HepG2 (cell line): Measurements from ENCODE around the gene SIK2. TPM values are rescaled to one million over a fixed set of nuclear protein-coding genes. Genes with fewer than 3 reads are reported as not detected.

Experiments
- ARID4A ChIP-seq: sonication (generic); formaldehyde crosslinking; IDR thresholded peaks from 2 replicates; pipeline ENCODE4 v1.5.0; 2020; ENCODE audit warnings: mild to moderate bottlenecking, missing genetic modification reagents, borderline replicate concordance
- MBNL3 ChIP-seq: fragments of 250-450 bp; sonication (Bioruptor Pico); conservative IDR thresholded peaks from 2 replicates; pipeline ENCODE4 v1.8.0; 2022; ENCODE audit warnings: mild to moderate bottlenecking, inconsistent platforms
- MIER2 ChIP-seq: IDR thresholded peaks from 2 replicates; pipeline ENCODE4 v1.6.1; 2016; ENCODE audit warnings: missing biosample characterization, missing genetic modification reagents
- NCOR1 ChIP-seq: fragments of 200-600 bp; sonication (generic); IDR thresholded peaks from 2 replicates; pipeline ENCODE4 v1.7.0; 2017; ENCODE audit warnings: antibody characterized with exemption, low read length, borderline replicate concordance
- PCBP2 ChIP-seq: fragments of 200-400 bp; formaldehyde crosslinking; optimal IDR thresholded peaks from 2 replicates; pipeline ENCODE3; 2018; ENCODE audit warnings: low read length, low read depth; ENCODE audit not compliant: poor library complexity, severe bottlenecking
- ZBTB40 ChIP-seq, 2 experiments: fragments of 450-650 bp in 1 of 2; sonication (generic) in 1 of 2; formaldehyde crosslinking in 1 of 2; IDR thresholded peaks; 2 replicates each; pipeline versions ENCODE4 v1.6.1 to v1.8.0; 2016 to 2022; ENCODE audit warnings: antibody characterized with exemption in 1 of 2, mild to moderate bottlenecking in 1 of 2, missing genetic modification reagents in 1 of 2
- ZNF317 ChIP-seq: sonication (generic); formaldehyde crosslinking; IDR thresholded peaks from 2 replicates; pipeline ENCODE4 v1.5.0; 2020; ENCODE audit warnings: mild to moderate bottlenecking, missing genetic modification reagents
- ZNF512 ChIP-seq: sonication (generic); formaldehyde crosslinking; IDR thresholded peaks from 2 replicates; pipeline ENCODE4 v1.4.0; 2020; ENCODE audit warnings: mild to moderate bottlenecking, missing genetic modification reagents
- ZNF784 ChIP-seq: sonication (generic); formaldehyde crosslinking; IDR thresholded peaks from 2 replicates; pipeline ENCODE4 v1.5.1; 2020; ENCODE audit warnings: missing genetic modification reagents, mild to moderate bottlenecking, borderline replicate concordance
- ZNF878 ChIP-seq: sonication (generic); formaldehyde crosslinking; IDR thresholded peaks from 2 replicates; pipeline ENCODE4 v1.8.1; 2023; ENCODE audit warnings: mild to moderate bottlenecking, missing genetic modification reagents, moderate library complexity
- polyA plus RNA-seq, 8 experiments: library from polyadenylated mRNA; depleted of rRNA in 3 of 8; stranded (reverse) in 7 of 8; unstranded in 1 of 8; fragments of >200 nt; fragmentation: Illumina TruSeq in 4 of 8; extraction: Trizol in 4 of 8; gene quantifications; 2 replicates each; pipeline versions ENCODE4 v1.2.1 to v1.2.3, GENCODE V29; 2011 to 2016; ENCODE audit warnings: low read depth in 4 of 8, missing spikeins in 1 of 8, mixed read lengths in 1 of 8; ENCODE audit not compliant: insufficient read depth in 1 of 8
- total RNA-seq, 5 experiments: library from RNA; depleted of rRNA; stranded (reverse); fragments of >200 nt; fragmentation: Illumina TruSeq; extraction: Trizol; gene quantifications; 2 replicates each; pipeline ENCODE4 v1.2.3, GENCODE V29; 2016; ENCODE audit warnings: low read depth in 1 of 5

Gene SIK2
- total and polyA plus RNA-seq, 2 of the 13 experiments (the other 11 are each of a cell fraction or from before 2014, with no cell fraction given): 8.1 to 15.4 TPM

- TF ChIP-seq ZBTB40 (IDR thresholded peaks at IDR 0.05) (no peak), ZBTB40 (CRISPR knock-in tag; IDR thresholded peaks at IDR 0.05) (peak; percentile 54; the same call in 1 of the 2 replicates), ZNF878 (CRISPR knock-in tag) (no peak), ARID4A (CRISPR knock-in tag) (peak; percentile 94), MBNL3 (no peak), ZNF317 (CRISPR knock-in tag) (no peak), ZNF512 (no peak; the same call in 1 of the 2 replicates), PCBP2 (no peak), MIER2 (CRISPR knock-in tag) (no peak; the same call in 1 of the 2 replicates), NCOR1 (no peak), ZNF784 (CRISPR knock-in tag) (peak; percentile 79; the same call in 1 of the 2 replicates)
These were observed at the start of gene SIK2 (continued) for GRCh38 chr11:111601979-111602864.
